PC-3 (cell line): ENCODE results near the gene PTPN5. TPM values are rescaled to one million over a fixed set of nuclear protein-coding genes. Genes with fewer than 3 reads are reported as not detected.

Source experiments
- ATAC-seq: fragments of 200-7000 bp; cut with Tn5 transposase; 2 replicates; pipeline ENCODE4 v1.9.1; 2020; ENCODE audit warnings: mild to moderate bottlenecking, moderate library complexity
- BruUV-seq: library from RNA; stranded (reverse); fragments of 400-500 nt; replicated peaks from 2 replicates; lab custom pipeline; 2021; lab: Mats Ljungman, UMichigan
- CTCF ChIA-PET: fragments of 300-600 bp; sonication (Branson Sonifier 250); formaldehyde crosslinking; loops from one replicate; lab custom pipeline; 2022; ENCODE audit warnings: antibody characterized with exemption; lab: Charles Lee
- POLR2A ChIA-PET: fragments of 300-600 bp; sonication (Branson Sonifier 250); formaldehyde crosslinking; loops from one replicate; lab custom pipeline; 2022; ENCODE audit warnings: antibody characterized with exemption; ENCODE audit not compliant: unreplicated experiment; lab: Charles Lee
- DNase-seq: peaks from one replicate; pipeline ENCODE4 v3.0.0-alpha.2; 2015
- H2AFZ ChIP-seq: fragments of 300-600 bp; sonication (generic); 2 replicates; pipeline ENCODE4 v1.6.0; 2016; ENCODE audit warnings: antibody characterized with exemption, low read length
- H3F3A ChIP-seq: fragments of 300-600 bp; sonication (generic); one replicate; pipeline ENCODE4 v1.6.0; 2017; ENCODE audit warnings: antibody characterized with exemption, low read length, control low read depth, mild to moderate bottlenecking; ENCODE audit not compliant: unreplicated experiment
- H3K27ac ChIP-seq: fragments of 300-600 bp; sonication (generic); 2 replicates; pipeline ENCODE4 v1.5.1; 2016; ENCODE audit warnings: mild to moderate bottlenecking, low read length
- H3K27me3 ChIP-seq: fragments of 300-600 bp; sonication (generic); 2 replicates; pipeline ENCODE4 v1.6.1; 2016; ENCODE audit warnings: low read length, mixed read lengths
- H3K36me3 ChIP-seq: fragments of 300-600 bp; sonication (generic); 2 replicates; pipeline ENCODE4 v1.6.1; 2016; ENCODE audit warnings: low read depth, mixed run types, low read length, mixed read lengths
- H3K4me1 ChIP-seq: fragments of 300-600 bp; sonication (generic); 2 replicates; pipeline ENCODE4 v1.5.1; 2016; ENCODE audit warnings: low read length; ENCODE audit not compliant: insufficient read depth
- H3K4me2 ChIP-seq: fragments of 300-600 bp; sonication (generic); 2 replicates; pipeline ENCODE4 v1.6.0; 2016; ENCODE audit warnings: low read length
- H3K4me3 ChIP-seq: fragments of 300-600 bp; sonication (generic); 2 replicates; pipeline ENCODE4 v1.5.1; 2016; ENCODE audit warnings: mild to moderate bottlenecking, low read length, mixed read lengths
- H3K79me2 ChIP-seq: fragments of 300-600 bp; sonication (generic); 2 replicates; pipeline ENCODE4 v1.6.1; 2017; ENCODE audit warnings: low read length, mixed read lengths
- H3K9ac ChIP-seq: fragments of 300-600 bp; sonication (generic); 2 replicates; pipeline ENCODE4 v1.6.0; 2016; ENCODE audit warnings: mild to moderate bottlenecking, low read length
- H3K9me2 ChIP-seq: fragments of 300-600 bp; sonication (generic); replicated peaks from 2 replicates; pipeline ENCODE4 v1.6.1; 2016; ENCODE audit warnings: mixed run types, low read length, mixed read lengths
- H3K9me3 ChIP-seq: fragments of 300-600 bp; sonication (generic); 2 replicates; pipeline ENCODE4 v1.6.1; 2016; ENCODE audit warnings: low read length, mixed read lengths
- H4K20me1 ChIP-seq: fragments of 300-600 bp; sonication (generic); 2 replicates; pipeline ENCODE4 v1.6.1; 2016; ENCODE audit warnings: low read length, mixed read lengths
- EZH2 ChIP-seq: fragments of 300-600 bp; sonication (generic); IDR thresholded peaks from one replicate; pipeline ENCODE4 v1.6.1; 2017; ENCODE audit warnings: antibody characterized with exemption, mild to moderate bottlenecking, low read length; ENCODE audit not compliant: unreplicated experiment
- EZH2phosphoT487 ChIP-seq: fragments of 300-600 bp; sonication (generic); IDR thresholded peaks from 2 replicates; pipeline ENCODE4 v1.6.1; 2018; ENCODE audit warnings: mild to moderate bottlenecking, antibody characterized with exemption, low read length, borderline replicate concordance
- intact Hi-C: fragments of 100-400 bp; cut with micrococcal nuclease; formaldehyde crosslinking; loops from 2 replicates; pipeline ENCODE4 v1.9.0; 2023
- total RNA-seq: library from RNA; depleted of rRNA; stranded (reverse); fragments of >200 nt; gene quantifications from 2 replicates; pipeline ENCODE4 v1.2.3, GENCODE V29; 2014
- TF ChIP-seq, protein P1 (sequence below): fragments of 300-600 bp; sonication (generic); conservative IDR thresholded peaks from 2 replicates; pipeline ENCODE4 v1.5.1; 2017; ENCODE audit warnings: antibody characterized with exemption, low read depth, mild to moderate bottlenecking, low read length

The PTPN5 gene
- total RNA-seq, 1 experiment from 2014 or later, result 0.95 TPM

DNA sequence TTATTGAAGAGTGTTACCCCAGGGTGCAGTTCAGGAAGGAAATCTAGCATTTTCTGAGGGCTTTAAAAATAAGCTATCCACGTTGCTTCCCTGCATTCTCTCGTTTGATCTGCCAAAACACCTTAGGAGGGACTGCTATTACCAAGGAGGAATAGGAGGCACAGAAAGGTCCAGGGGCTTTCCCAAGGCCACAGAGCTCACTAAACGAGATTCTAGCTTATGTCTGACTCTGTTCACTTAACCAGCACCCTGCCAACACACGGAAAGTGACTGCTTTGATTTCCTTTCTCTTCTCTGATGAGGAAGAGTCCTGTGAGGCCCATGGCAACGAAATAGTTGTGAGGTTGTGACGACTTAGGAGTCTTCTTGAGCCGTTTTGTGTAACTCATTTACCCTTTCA lies 3.4 kb upstream of the PTPN5 start:
- intact Hi-C loops, result no loop called here
- peaks cover 29% of the 10 kb centered on the region for H3K27me3 ChIP-seq
- ChIA-PET POLR2A (no interaction called here), CTCF (no interaction called here)
- no peaks in the 10 kb centered on the region for H3K79me2 ChIP-seq
- TF ChIP-seq, protein P1, sequence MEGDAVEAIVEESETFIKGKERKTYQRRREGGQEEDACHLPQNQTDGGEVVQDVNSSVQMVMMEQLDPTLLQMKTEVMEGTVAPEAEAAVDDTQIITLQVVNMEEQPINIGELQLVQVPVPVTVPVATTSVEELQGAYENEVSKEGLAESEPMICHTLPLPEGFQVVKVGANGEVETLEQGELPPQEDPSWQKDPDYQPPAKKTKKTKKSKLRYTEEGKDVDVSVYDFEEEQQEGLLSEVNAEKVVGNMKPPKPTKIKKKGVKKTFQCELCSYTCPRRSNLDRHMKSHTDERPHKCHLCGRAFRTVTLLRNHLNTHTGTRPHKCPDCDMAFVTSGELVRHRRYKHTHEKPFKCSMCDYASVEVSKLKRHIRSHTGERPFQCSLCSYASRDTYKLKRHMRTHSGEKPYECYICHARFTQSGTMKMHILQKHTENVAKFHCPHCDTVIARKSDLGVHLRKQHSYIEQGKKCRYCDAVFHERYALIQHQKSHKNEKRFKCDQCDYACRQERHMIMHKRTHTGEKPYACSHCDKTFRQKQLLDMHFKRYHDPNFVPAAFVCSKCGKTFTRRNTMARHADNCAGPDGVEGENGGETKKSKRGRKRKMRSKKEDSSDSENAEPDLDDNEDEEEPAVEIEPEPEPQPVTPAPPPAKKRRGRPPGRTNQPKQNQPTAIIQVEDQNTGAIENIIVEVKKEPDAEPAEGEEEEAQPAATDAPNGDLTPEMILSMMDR, result no peak
- no peak for TF ChIP-seq EZH2phosphoT487
- TF ChIP-seq EZH2, result no peak
- no peak for ATAC-seq
- no peak overlapping the region for H3K4me2 ChIP-seq
- no peak overlapping the region for H3K4me3 ChIP-seq
- H3K9me2 ChIP-seq, result no peaks in the 10 kb centered on the region
- no peaks in the 10 kb centered on the region for H3F3A ChIP-seq
- no TSS peak for BruUV-seq
- H4K20me1 ChIP-seq, result no peaks in the 10 kb centered on the region
- H3K4me1 ChIP-seq, result peaks cover 16% of the 10 kb centered on the region
- DNase-seq, result no peak
- H3K36me3 ChIP-seq, result no peaks in the 10 kb centered on the region
- no peak overlapping the region for H2AFZ ChIP-seq
- H3K9me3 ChIP-seq, result no peaks in the 10 kb centered on the region
- H3K9ac ChIP-seq, result no peak overlapping the region
- H3K27ac ChIP-seq, result no peak overlapping the region

- BruUV-seq, result no TSS peak
- Histone ChIP-seq H3K4me2 (no peak overlapping the region), H3K9me2 (no peaks in the 10 kb centered on the region), H2AFZ (no peak overlapping the region), H3K27me3 (peaks cover 41% of the 10 kb centered on the region), H4K20me1 (no peaks in the 10 kb centered on the region), H3K27ac (no peak overlapping the region), H3K79me2 (no peaks in the 10 kb centered on the region), H3K9ac (no peak overlapping the region), H3K4me1 (no peaks in the 10 kb centered on the region), H3K36me3 (no peaks in the 10 kb centered on the region), H3K4me3 (no peak overlapping the region), H3K9me3 (no peaks in the 10 kb centered on the region), H3F3A (no peaks in the 10 kb centered on the region)
- POLR2A ChIA-PET, result no interaction called here
- intact Hi-C loops, result no loop called here
- CTCF ChIA-PET, result interaction anchor here (0.6 kb wide), 1 partner anchor 62 kb away, joined by 3 read pairs; no protein-coding TSS in a partner anchor
- TF ChIP-seq, protein P1, result no peak
- TF ChIP-seq EZH2phosphoT487 (no peak), EZH2 (no peak)
- DNase-seq (no peak), ATAC-seq (no peak)
These were observed 1.2 kb upstream of the PTPN5 start for GRCh38 chr11:18792827-18793226.

DNA sequence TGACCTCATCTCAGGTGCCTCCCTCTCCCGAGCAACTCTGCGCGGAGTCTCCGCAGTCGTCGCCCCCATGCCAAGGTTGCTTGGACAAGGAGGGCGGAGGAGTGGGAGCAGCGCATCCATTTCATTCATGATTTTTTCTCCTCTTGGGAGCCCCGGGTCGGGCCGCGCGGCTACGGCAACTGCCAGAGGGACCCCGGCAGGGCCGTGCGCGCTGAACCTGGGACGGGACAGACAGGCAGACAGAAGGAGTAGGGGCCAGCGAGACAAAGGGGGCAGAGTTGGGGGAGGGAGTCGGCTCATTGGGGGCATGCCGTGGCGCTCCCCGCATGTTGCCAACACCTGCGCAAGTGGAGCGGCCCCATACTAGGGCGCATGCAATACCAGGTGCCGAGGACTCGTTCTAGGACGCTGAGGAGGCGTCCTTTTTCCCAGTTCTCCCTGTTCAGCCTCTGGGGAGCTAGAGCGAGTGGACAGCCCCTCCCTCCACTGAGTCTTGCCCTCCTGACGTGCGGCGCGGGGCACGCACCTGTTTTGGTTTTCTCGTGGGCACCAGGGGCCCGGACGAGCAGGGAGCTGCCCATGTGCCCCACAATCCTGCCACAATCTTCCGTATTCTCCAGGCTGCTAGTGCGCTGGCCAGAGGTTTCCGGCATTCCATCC lies 501 bp upstream of the PTPN5 start:
- intact Hi-C loops, result no loop called here
- H3K9me3 ChIP-seq, result no peaks in the 10 kb centered on the region
- no peak overlapping the region for H2AFZ ChIP-seq
- no peaks in the 10 kb centered on the region for H3K4me1 ChIP-seq
- DNase-seq, result no peak
- H3K27ac ChIP-seq, result no peak overlapping the region
- ChIA-PET CTCF (interaction anchor here (0.6 kb wide), 1 partner anchor 61 kb away, joined by 3 read pairs; no protein-coding TSS in a partner anchor), POLR2A (no interaction called here)
- H3K4me2 ChIP-seq, result peak overlapping the region; percentile 72
- no TSS peak for BruUV-seq
- no peaks in the 10 kb centered on the region for H4K20me1 ChIP-seq
- no peaks in the 10 kb centered on the region for H3K79me2 ChIP-seq
- peaks cover 44% of the 10 kb centered on the region for H3K27me3 ChIP-seq
- peak overlapping the region; percentile 56 for H3K4me3 ChIP-seq
- TF ChIP-seq, protein P1, result no peak
- TF ChIP-seq EZH2, result peak; percentile 9
- no peak overlapping the region for H3K9ac ChIP-seq
- H3K9me2 ChIP-seq, result no peaks in the 10 kb centered on the region
- ATAC-seq, result peak; percentile 24; the same call in 1 of the 2 replicates
- H3F3A ChIP-seq, result no peaks in the 10 kb centered on the region
- H3K36me3 ChIP-seq, result no peaks in the 10 kb centered on the region
